HG02885 (cell line): ENCODE data around the gene AGAP1.

Experiments used
- ATAC-seq: cut with Tn5 transposase; IDR thresholded peaks from one replicate; pipeline ENCODE4 v1.9.1; 2021; ENCODE audit warnings: mild to moderate bottlenecking; ENCODE audit not compliant: unreplicated experiment, poor library complexity

The AGAP1 gene

DNA sequence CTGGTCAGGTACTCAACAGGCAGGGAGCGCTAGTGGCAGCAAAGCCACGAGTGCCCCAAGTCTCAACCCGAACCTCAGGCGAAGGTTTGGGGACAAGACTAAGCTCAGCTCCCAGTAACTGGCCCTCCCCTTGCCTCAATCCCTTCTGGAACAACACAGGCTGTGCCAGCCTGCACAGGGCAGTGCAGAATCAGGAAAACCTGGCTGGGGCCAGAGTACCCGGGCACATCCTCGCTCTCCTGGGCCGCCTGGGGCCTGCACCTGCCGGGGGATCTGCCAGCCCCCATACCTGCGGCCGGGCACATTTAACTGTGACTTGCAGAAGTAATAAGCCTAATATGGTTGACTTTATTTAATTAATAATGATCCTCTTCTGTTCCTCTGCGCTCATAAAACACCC, 613.7 kb downstream of the AGAP1 start:
- ATAC-seq = no peak

DNA sequence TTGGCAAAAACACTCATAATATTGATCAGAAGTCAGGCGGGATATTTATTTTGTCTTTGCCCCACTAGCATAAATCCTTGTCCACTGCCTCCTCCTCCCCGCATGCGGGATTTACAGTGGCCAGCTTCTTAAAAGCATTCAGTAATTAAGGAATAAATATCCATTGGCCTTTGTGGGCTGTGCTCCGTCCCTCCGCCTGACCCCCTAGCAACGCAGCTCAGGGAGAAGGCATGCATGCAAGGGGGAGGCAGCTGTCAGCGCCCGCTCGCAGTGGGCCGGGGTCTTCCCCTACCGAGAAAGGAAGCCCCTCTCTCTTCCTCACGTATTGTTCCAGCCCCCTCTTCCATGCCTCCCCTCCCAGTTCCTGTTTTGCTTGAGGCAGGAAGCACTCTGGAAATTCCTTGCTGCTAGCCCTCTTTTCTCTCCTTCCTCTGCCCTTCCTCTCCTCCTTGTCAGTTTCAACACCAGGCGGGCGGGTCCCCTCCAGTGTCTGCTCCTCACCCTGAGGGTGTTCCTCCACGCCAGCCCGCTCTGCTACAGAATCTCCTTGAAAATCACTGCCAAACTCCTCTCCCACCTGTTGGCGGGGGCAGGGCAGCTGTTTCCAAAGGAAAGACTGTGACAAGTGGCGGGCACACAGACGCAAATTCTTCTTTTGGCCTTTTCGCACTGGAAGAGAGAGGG, 614.2 kb downstream of the AGAP1 start:
- ATAC-seq = no peak

DNA sequence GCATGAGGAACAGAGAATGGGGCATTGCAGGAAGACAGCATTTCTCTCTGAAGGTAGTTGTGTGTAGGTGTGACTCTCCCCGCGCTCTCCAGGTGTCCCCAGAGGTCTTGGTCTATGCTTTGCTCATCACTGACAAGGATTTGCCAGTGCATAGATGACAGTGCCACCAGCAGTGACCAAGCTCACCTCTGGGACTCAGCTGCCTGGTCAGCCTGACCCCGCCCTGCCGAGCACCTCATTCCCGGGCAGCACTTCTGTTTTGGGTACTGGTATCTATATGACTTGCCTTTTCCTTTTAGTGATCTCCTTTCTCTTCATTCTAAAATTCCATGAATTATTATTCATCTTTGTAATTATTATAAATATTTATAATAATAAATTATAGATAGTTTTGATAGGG, 615.2 kb downstream of the AGAP1 start:
- ATAC-seq = no peak

DNA sequence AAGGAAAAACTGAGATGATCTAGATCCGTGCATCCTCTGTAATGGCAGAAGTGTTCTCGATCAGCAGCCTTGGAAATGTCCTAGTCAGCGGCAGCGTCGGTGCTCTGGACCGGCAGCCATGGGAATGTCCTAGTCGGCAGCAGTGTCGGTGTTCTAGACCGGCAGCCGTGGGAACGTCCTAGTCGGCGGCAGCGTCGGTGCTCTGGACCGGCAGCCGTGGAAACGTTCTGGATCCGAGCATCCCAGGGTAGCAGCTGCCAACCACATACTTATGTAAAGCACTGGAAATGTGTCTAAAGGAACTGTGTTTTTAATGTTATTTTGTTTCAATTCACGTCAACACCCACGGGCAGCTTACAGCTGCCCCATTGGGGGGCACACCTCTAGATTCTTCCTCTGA, 615.6 kb downstream of the AGAP1 start:
- ATAC-seq = no peak

DNA sequence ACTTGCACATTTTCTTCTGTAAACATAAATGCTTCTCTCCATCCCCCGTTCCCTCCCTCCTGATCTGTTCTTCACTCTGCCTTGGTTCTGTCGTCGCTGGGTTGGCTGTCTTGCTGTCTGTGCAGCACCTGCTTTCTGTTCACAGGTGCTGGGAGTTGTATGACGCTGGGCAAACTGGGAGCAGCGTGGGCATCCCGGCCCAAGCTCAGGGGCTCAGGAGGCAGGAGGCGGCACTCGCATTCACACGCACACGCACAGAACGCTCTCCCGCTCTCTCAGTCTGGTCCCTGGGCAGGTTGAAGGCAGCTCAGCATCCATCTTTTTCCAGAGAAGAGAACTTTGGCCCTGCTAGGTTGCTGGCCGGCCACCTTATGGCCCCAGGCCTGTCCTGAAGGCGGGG, 618.6 kb downstream of the AGAP1 start:
- ATAC-seq = no peak

DNA sequence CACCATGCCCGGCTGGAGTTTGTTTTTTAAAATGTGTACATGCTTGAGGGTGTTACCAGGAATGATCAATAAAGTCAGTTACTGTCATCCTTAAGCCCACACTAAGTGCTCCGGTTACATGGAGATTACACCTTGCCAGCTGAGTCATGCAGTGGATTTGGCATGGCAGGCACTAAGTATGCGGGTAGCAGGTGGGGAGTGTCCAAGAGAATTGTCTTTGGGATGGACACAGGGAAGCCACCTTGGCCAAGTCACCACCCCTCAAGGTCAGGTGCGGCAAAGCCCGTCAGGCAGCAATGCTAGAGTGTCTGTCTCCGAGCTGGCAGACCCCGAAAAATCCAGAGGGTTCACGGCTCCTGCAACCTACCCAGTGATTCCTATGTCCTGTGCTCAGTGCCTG, 619.6 kb downstream of the AGAP1 start:
- no peak for ATAC-seq

DNA sequence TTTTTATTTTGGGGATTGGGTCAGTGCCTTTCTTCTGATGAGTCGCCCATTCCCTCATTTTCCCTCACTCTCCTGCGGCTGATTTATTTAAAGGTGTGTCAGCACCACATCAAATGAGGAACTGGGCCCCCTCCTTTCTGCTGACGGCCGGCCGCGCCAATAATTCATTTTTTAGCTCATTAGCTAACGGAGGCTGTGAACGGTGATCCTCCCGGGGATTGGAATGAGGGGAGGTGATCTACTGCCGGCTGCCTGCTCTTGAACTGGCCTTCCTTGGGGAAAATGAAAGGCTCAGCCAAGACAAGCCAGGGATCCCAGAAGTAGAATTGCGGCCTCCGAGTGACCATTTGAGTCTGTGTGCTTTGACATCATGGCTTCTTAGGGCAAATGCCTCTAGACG, 620.1 kb downstream of the AGAP1 start:
- ATAC-seq = no peak

DNA sequence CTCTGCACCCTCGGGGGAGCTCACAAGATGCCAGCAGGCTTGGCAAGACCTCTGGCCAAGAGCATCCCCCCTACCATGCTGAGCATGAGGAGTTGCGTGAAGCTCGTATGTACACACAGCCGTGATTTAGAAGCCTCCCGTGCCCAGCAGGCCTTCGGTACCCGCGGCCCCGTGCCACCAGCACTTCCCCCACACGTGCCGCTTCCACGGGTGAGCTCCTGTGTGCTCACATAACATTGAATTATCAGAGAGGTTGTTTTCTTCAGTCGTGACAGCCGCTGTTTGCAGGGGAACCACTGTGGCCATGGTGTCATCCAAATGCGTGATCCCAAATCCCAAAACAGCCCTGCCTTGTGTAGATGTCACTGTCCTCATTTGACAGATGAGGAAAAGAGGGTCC, 621.1 kb downstream of the AGAP1 start:
- no peak for ATAC-seq

DNA sequence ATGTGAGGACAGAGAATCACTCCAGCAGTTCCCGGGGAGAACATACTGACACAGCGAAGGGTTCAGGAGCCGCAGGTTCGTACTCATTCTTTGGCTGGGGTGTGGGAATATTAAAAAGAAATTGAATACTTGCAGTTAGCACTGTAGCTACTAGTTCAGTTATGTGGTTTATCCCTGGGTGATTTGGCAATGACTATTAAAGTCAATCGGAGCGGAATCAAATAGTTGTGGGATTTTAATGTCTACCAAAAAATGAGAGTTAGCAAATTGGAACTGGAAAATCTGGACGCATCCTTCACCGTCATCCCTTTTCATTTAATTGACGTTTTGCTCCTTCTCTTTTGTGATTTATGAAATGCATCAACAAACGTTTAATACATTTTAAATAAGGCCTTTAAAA, 623.6 kb downstream of the AGAP1 start:
- no peak for ATAC-seq

DNA sequence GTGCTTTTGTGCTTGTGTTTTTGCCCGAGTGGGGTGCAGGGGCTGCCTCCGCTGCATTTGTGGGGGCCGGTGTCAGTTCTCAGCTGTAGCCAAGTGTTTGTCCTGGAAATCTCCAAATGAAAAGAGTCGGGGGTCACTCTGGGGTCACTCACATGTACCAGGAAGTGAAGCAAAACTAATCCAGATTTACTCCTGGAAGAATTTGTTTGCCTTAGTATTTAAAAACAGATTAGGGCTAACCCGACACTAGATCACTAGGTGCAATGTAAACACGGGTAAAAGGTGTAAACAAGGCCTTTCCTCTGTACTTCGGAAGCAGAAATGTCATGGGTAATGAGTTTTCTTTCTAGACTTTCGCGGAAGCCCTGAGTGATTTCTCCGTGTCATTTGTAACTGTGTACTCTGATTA, 624.0 kb downstream of the AGAP1 start:
- ATAC-seq = no peak

DNA sequence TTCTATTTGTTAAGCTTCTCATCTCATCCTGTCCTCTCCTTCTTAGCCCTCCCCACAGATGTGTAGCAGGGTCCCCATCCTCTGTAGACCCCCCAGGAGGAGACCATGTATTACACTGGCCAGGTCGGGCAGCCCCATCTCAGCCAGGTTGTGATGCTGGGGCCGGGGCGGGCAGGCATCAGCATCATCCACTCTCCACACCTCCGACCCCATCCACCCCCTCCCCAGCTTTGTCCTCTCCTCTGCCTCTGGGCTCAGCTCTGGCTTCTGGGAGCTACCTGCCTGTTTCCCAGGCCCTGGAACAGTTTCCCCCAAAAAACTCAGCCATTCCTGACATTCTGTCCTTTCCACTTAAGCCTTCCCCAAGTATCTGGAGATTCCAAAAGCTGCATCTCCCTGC, 625.2 kb downstream of the AGAP1 start:
- ATAC-seq = no peak

DNA sequence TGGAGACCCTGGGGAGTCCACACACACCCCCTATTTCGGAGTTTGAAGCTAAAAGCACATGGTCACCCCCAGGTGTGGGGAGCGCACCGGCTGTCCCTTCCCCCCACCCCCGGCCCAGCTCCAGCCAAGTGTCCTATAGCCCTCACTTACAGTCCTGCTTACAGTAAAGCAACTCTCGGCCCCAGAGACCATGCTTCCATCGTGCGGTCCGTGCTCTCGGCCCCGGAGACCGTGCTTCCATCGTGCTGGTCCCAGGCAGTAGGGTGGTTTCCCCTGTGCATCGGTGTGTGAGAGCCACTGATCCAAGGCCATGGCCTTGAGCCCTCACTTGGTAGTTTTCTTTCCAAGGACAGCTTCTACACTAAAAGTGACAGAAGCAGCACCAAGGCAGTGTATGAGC, 625.6 kb downstream of the AGAP1 start:
- no peak for ATAC-seq

DNA sequence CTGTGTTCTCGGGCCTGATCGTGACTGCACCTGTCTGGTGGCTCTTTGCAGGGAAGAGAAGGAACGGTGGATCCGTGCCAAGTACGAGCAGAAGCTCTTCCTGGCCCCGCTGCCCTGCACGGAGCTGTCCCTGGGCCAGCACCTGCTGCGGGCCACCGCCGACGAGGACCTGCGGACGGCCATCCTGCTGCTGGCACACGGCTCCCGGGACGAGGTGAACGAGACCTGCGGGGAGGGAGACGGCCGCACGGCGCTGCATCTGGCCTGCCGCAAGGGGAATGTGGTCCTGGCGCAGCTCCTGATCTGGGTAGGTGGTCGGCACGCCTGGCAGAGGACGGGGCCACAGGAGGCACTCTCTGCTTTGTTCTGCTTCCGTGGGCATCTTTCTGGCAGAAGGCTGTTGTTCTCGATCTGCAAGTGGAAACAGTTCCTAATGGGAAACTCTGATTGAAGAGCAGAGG, 626.3 kb downstream of the AGAP1 start:
- ATAC-seq = no peak

DNA sequence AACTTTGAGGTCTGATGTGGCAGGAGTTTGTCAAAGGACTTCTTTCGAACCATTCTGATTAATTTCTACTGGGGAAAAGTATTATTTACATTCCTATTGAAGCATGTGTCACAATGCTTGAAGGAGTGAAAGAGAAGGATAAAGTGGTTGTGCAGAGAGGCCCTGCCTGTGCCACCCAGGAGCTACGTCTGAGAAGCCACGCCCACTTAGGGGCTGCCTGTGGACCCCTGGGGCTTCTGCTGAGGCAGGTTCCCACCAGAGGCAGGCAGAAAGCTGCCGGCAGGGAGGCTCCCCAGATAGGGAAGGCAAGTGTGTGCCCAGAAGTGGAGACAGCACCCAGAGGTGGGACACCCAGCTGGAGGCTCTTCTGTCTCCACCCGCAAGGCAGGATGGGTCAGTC, 627.0 kb downstream of the AGAP1 start:
- no peak for ATAC-seq

DNA sequence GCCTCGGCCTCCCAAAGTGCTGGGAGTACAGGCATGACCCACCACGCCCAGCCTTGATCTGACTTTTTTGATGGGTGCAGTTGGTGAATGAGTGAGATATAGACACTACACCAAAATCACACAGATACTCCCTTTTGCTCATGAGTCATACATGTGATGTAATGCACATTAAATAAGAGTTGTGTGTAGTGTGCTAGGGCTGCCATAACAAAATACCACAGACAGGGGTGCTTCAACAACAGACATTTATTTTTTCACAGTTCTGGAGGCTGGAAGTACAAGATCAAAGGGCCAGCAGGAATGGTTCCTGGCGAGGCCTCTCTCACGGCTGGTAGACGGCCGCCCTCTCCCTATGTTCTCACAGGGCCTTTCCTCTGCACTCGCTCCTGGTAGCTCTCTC, 627.7 kb downstream of the AGAP1 start:
- ATAC-seq = no peak

DNA sequence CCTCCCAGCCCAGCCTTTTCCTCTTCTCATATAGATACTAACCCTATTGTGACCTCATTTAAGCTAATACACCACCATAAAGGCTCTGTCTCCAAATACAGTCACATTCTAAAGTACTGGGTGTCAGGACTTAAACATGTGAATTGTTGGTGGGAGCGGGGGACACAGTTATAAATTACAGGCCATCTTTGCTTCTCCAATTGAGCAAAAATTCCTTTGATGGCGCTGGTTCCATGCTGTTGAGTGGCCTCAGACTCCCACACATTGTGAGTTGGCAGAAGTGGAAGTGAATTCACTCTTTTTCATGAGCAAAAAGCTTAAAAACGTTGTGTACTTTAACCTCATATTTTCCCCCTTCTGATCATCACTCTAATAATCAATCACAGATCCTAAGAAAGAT, 628.4 kb downstream of the AGAP1 start:
- ATAC-seq = no peak

DNA sequence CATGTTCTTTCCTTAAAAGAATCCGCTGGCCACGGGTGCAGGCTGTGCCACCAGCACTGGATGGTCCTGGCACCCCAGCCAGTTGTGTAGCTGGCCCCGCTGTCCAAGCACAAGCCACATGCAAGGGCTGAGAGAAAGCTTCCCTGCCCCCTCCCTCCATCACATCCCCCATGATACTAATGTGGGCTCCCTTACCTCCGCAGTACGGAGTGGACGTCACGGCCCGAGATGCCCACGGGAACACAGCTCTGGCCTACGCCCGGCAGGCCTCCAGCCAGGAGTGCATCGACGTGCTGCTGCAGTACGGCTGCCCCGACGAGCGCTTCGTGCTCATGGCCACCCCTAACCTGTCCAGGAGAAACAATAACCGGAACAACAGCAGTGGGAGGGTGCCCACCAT, 629.9 kb downstream of the AGAP1 start:
- ATAC-seq = no peak

DNA sequence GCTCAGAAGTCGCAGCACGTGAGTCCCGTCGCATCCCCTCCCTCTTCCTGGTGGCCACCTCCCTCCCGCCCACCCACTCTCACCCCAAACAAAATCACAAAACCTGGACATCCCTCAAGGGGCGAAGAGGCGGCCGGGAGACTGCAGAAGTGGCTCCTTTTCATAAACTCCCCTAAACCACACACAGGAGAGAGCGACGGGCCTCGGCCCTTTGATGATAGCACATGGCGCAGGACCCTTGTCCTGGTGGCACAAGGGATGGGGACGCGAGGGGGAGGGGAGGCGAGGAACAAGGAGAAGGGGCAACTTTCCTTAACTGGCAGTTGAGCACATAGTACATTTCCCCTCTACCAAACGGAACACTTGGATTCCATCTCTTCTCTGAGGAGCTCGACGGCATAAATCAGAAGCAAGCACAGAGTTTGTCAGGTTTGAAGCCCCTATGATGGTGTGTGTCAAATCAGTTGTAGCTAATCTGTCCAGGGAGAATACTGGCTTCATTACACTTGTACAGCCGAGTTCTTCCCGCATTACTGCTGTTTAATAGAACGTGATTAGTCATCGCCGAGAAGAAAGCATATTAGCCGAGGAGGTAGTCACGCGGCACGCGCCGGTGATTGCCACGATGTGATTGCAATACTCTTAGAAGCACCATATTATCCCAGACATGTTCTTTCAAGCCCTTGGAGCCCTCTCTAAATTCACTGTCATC, 630.5 kb downstream of the AGAP1 start:
- ATAC-seq = no peak

DNA sequence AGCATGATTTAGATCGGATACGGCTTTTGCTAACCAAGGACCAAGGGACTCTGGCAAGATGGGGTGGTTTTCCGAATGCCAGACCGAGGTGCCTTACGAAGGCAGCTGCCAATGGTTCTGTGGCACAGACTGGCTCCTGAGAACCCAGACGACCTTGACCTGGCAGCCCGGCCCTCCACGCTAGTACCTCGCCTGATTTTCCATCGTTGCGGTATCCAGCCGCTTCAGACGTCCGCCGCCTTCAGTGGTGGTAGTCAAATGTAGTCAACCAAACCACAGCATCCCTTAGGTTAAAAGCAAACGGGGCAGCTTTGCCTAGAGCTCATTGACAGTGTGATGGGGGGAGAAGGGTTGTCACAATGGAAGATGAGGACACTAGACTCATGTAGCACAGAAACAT, 631.7 kb downstream of the AGAP1 start:
- ATAC-seq = no peak

DNA sequence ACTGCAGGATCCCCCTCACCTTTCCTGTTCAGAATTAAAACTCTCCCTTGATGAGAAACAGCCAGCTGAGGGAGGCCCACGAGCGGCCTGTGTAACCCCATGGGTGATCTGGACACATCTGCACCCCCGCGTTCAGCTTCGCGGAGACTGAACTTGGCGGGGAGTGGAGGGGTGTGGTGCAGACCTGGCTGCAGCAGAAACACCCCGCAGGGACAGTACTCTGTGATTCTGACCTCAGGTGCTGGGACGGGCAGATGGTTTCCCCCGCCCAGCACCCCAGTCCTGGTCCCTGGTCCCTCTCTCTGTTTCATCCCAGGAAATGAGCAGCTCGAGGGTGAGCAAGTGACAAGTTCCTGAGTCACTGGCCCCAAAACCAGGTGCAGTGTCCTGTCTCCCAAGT, 633.2 kb downstream of the AGAP1 start:
- ATAC-seq = no peak

DNA sequence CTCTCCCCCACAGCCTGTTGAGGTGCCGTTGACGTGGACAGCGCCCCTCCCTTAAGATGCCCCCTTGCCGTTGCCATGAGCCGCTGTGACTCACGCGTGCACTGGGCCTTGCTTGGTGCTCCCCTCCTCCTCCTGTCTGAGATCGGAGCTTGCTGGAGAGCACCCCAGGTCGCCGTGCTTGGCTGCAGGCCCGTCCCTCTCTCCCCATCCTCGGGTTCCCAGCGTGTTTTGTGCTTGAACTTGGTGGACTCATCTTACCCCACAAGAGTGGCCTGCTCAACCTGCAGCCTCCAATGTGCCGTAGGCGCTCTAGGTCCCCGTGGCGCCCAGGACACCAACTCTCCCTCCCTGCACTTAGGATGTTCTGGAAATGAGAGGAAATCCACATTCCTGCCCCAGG, 634.5 kb downstream of the AGAP1 start:
- no peak for ATAC-seq

DNA sequence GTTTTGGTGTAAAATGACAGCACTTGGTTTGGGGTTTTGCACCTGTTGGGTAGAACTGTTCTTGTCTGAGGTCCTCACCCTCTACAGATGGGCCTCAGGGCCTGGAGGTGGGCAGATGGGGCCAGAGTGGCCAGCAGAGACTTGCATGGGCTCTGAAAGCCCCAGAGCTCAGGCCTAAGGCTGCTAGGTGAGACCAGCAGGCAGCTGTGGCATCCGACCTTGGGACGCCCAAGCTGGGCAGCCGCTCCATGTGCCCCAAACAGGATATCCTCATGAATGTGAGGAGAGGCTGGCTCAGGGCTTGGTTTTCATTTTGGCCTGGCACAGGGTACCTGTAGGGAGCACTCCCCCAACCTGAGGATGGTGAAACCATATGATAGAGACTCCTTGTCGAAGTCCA, 636.1 kb downstream of the AGAP1 start:
- no peak for ATAC-seq
